ENCODE results near the gene ACSM3.

ACSM3 gene

GRCh38 chr16:20807862-20808261 lies 44.0 kb downstream of the ACSM3 start:
- no peak for DNase-seq

GRCh38 chr16:20811889-20812439 lies 48.1 kb downstream of the ACSM3 start:
- DNase-seq: no peak

DNA sequence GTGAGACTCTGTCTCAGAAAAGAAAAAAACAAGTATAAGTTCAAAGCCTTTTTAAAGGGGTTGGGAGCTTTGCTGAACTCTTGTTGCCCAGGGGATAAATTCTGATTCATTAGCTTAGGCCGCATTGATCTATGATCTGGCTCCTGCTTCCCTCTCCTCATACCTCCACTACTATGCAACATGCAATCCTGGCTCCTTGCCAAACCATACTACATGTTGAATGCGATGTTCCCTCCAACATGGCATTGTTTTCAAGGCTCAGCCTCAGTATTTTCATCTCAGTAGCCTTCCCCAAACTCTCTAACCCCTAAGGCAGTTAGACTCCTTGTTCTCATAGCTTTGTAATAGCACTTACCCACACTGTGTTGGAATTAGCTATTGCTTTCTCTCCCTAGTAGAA lies 48.7 kb downstream of the ACSM3 start:
- no peak for DNase-seq

DNA sequence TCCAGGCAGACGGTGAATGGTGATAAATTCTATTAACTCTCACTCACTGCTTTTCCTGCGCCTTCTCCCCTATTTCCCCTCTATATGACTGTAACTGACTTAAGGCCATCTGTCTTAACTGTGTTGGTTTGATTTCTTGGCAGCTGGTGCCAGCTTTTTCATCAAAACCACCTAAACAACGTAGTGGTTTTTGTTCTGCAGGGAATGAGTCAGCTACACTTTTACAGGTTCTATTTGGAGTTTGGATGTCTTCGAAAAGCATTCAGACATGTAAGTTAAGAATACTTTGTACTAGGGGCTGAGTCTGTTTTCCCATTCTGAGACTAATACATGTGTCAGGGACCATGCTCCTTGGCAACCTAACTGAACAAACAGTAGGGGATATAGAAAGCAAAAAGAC lies 51.0 kb downstream of the ACSM3 start:
- DNase-seq: no peak

- no peak for DNase-seq
Measured at GRCh38 chr16:20818929-20819585, 55.2 kb downstream of the ACSM3 start.

- DNase-seq: no peak
Measured at GRCh38 chr16:20821682-20822081, 57.9 kb downstream of the ACSM3 start.

DNA sequence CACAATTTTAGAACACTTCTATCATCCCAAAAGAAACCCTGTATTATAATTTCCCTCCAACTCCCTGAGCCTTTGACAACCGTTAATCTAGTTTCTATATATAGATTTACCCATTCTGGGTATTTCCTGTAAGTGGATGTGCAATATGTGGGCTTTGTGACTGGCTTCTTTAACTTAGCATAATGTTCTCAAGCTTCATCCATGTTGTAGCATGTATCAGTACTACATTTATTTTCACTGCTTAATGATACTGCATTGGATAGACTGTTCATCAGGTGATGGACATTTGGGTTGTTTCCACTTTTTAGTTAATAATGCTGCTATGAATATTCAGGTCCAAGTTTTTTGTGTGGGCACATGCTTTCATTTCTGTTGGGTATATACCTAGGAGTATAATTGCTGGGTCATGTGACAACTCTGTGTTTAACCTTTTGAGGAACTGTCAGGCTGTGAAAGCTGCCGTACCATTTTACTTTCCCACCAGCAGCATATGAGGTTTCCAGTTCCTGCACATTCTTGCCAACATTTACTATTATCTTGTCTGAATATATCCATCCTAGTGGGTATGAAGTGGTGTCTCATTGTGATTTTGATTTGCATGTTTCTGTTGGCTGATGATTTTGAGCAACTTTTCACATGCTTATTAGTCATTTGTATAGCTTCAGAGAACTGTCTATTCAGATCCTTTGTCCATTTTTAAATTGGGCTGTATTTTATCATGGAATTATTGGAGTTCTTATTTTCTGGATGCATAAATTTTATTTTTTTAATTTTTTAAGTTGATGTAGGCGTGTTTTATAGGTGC lies 58.9 kb downstream of the ACSM3 start:
- DNase-seq: no peak

DNA sequence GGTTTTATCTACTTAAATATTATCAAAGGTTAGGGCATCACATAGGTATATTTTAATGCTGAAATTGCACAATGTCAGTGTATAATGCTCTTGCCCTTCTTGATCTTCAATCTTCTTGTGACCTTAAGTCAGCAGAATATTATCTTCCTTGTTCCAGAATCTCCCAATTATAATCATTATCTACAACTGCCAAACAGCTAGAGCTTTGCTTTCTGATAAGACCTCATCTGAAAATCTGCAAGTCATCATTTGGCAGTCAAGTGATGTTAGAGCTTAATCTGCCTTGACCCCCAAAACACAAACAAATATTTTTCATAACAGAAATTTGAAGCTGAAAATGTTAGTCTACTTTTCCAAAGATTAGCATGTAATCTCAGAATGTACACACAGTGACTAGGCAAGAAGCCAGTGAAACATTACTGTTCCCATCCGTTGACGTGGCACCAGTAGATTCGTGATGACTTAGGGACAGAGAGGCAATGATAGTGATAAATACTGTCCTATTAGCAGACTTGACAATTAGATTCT lies 62.3 kb downstream of the ACSM3 start:
- DNase-seq: no peak

DNA sequence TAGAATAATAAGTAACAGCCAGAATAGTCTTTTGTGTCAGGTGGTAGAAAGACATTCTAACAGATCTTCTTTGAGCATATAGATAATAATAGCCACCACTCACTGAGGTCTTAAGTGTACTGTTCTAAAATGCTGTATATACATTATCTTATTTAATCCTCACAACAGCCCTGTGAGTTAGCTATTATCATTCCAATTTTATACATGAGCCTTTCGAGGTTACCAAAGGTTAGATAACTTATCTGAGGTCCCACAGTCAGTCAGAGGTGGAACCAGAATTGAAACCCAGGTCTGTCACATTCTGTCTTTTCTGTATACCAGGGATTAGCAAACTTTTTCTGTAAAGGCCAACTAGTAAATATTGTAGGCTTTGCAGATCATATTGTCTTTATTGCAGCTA lies 65.7 kb downstream of the ACSM3 start:
- no peak for DNase-seq

DNA sequence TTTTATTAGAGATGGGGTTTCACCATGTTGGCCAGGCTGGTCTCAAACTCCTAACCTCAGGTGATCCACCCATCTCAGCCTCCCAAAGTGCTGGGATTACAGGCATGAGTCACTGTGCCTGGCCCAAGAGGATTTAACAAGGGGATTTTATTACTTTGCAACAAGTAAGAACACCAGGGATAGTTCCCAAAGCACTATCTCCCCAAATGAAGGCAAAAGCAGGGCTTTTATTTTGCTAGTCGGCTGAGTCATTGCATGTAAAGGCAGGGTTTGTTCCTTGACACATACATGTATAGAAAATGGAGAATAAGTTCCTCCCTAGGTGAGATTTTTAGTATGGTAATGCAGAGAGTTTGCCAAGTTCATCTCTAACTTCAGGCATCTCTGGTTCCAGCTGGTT lies 66.6 kb downstream of the ACSM3 start:
- no peak for DNase-seq

- no peak for DNase-seq
Measured at GRCh38 chr16:20833086-20833485, 69.3 kb downstream of the ACSM3 start.

DNA sequence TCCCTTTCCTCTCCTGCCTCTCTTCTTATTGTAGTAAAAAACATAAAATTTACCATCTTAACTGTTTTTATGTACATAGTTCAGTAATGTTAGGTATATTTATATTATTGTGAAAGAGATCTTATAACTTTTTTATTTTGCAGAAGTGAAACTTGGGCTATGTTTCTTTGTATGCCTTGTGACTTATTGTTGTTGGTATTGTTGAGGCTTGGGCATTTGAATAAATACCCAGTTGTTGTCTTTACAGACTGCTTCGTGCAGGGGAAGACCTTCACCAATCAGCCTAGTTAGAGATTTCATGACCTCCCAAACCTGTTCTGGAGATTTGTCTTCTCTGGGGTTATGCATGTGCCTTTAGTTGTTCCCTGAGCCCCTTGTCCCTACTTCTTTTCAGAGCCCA lies 74.4 kb downstream of the ACSM3 start:
- DNase-seq: no peak

DNA sequence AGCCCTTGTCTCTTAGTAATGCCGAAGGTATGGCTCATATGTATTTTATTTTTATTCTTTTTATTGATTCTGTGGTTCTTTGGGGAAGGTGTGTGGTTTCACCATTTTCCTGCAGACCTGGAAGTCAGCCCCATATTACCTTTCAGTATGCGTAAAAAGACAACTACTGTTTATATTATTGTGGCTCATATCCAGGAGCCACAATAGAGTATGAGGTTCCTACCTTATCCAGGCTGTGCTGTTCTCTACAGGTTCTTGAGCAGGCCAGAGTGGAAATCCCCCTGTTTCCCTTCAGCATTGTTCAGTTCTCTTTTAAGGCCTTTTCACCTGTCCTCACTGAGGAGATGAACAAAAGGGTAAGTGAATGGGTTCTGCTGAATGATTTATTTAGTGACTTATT lies 75.7 kb downstream of the ACSM3 start:
- DNase-seq: no peak

DNA sequence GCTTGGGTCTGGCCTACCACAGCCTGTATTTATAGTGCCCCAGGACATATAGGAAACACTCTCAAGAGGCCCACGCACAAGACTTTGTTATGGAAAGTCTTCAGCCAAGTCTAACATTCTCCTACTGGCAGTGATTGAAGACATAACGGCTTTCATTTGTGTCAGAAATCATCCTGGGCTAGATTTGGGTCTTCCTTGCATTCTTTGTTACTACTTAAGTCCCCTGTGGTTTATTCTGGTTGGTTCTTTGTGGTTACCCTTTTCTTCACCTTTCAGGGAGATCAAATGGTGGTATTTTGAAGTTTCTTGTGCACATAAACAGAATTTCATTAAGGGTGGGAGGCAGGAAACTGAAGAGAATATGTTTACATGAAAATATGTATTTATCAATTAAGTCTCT lies 80.2 kb downstream of the ACSM3 start:
- DNase-seq: no peak

DNA sequence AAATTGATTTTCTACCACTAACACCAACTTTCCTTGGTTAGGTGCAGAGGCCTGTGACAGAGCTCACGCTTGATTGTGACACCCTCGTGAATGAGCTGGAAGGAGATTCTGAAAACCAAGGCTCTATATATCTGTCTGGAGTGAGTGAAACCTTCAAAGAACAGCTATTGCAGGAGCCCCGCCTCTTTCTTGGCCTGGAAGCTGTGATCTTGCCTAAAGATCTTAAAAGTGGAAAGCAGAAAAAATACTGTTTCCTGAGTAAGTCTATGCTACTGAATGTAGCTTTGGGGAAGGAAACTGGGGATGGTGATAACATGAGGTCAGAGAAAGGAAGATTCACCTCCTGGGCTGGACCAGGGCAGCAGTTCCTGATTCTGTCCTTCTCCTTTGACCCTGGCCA lies 80.8 kb downstream of the ACSM3 start:
- DNase-seq: no peak

GRCh38 chr16:20846030-20846429 lies 82.2 kb downstream of the ACSM3 start:
- no peak for DNase-seq

DNA sequence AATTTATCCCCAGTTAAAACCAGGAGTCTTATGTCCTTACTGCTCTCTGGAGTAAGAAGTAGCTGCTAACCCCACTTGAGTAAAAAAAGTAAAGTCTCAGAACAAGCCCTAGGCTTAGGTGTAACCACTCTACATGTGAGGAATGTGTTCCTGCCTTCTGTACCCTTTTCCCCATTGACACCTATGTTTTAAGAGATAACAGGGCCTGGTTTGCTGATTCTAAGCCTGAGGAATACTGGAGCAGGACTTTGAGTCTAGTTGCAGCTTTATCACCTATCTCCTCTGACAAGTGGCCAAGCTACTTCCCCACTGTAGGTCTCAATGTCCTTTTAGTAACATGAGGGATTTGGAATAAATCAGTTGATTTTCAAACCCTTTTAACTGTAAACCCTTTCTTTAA lies 82.7 kb downstream of the ACSM3 start:
- no peak for DNase-seq

All from NCI-H1048 (cell line).